Gastrocnemius medialis (tissue), 4 donors: Measurements from ENCODE around the gene SPRR1B. TPM values are rescaled to one million over a fixed set of nuclear protein-coding genes. Genes with fewer than 3 reads are reported as not detected.

Experiments
- ATAC-seq, 2 donors: fragments of 150-250 bp; one replicate each; pipeline ENCODE4 v1.9.1; 2016
- DNase-seq, 2 donors: peaks; one replicate each; pipeline ENCODE4 v3.0.0-alpha.2; 2019
- H3K27ac ChIP-seq, 4 donors: fragments of 200-600 bp; sonication (generic); 1 replicate in 1 of 4; 2 replicates in 3 of 4; pipeline ENCODE4 v1.5.1; 2016 to 2018; ENCODE audit warnings: mild to moderate bottlenecking in 2 of 4, moderate library complexity in 1 of 4
- H3K27me3 ChIP-seq, 3 donors: fragments of 200-600 bp; sonication (generic) in 2 of 3; 1 replicate in 1 of 3; 2 replicates in 2 of 3; pipeline versions ENCODE4 v1.5.1 to v1.6.0; 2016 to 2019; ENCODE audit warnings: mild to moderate bottlenecking in 1 of 3, moderate library complexity in 1 of 3
- H3K36me3 ChIP-seq, 2 donors: fragments of 200-600 bp; sonication (generic) in 1 of 2; one replicate each; pipeline ENCODE4 v1.5.1; 2017 to 2018
- H3K4me1 ChIP-seq, 2 donors: fragments of 200-600 bp; sonication (generic) in 1 of 2; one replicate each; pipeline ENCODE4 v1.5.1; 2016 to 2017; ENCODE audit warnings: mild to moderate bottlenecking in 2 of 2
- H3K4me3 ChIP-seq, 4 donors: fragments of 200-600 bp; sonication (generic) in 3 of 4; 1 replicate in 1 of 4; 2 replicates in 3 of 4; pipeline ENCODE4 v1.5.1; 2016 to 2019; ENCODE audit warnings: mild to moderate bottlenecking in 2 of 4
- H3K9me3 ChIP-seq, 3 donors: fragments of 200-600 bp; sonication (generic) in 2 of 3; 1 replicate in 1 of 3; 2 replicates in 2 of 3; pipeline ENCODE4 v1.5.1; 2016 to 2019
- CTCF ChIP-seq, 5 experiments: fragments of 450-650 bp in 3 of 5; fragments of 200-600 bp in 2 of 5; sonication (generic) in 2 of 5; IDR thresholded peaks in 4 of 5; conservative IDR thresholded peaks in 1 of 5; 1 replicate in 4 of 5; 2 replicates in 1 of 5; pipeline ENCODE4 v1.5.1; 2016 to 2019; ENCODE audit warnings: antibody characterized with exemption in 5 of 5, mild to moderate bottlenecking in 3 of 5, moderate library complexity in 3 of 5
- POLR2A ChIP-seq, 2 donors: fragments of 450-650 bp; IDR thresholded peaks; one replicate each; pipeline ENCODE4 v1.6.1; 2017; ENCODE audit warnings: antibody characterized with exemption in 2 of 2, mild to moderate bottlenecking in 2 of 2, moderate library complexity in 2 of 2
- in situ Hi-C, 4 donors: fragments of 200-750 bp; cut with MboI; loops; one replicate each; pipeline versions ENCODE4 v1.15.0 to v1.8.0; 2017; ENCODE audit warnings: low sequenced_read_pairs in 4 of 4
- intact Hi-C: fragments of 100-400 bp; cut with DNase I; formaldehyde crosslinking; loops from one replicate; pipeline ENCODE4 v1.15.1; 2023; ENCODE audit warnings: low total_unique reads
- total RNA-seq, 4 donors: library from RNA; depleted of rRNA; stranded (reverse); fragments of >200 nt; gene quantifications; one replicate each; pipeline versions ENCODE4 v1.1.0 to v1.2.3, GENCODE V29; 2016

Gene SPRR1B
- total RNA-seq: not detected

- H3K27ac ChIP-seq: no peak within 1 kb of the TSS
- no peak within 1 kb of the TSS for H3K4me3 ChIP-seq
- no peaks in the 10 kb centered on the region for H3K27me3 ChIP-seq
- no peak for TF ChIP-seq POLR2A (IDR thresholded peaks at IDR 0.05)
- no peak for TF ChIP-seq CTCF (IDR thresholded peaks at IDR 0.05 in 4 of 5, conservative IDR thresholded peaks at IDR 0.05 in 1 of 5)
- H3K4me1 ChIP-seq: no peaks in the 10 kb centered on the region
- no peaks in the 10 kb centered on the region for H3K9me3 ChIP-seq
- H3K36me3 ChIP-seq: no peaks in the 10 kb centered on the region
- intact Hi-C loops (no loop called here), in situ Hi-C loops (no loop called here)
- no peak for ATAC-seq
- DNase-seq: no peak
Measured at GRCh38 chr1:153030895-153031294, at the start of gene SPRR1B. Gene SPRR1B, plus strand, starts transcription at chr1:153031203. Its CDS starts 1,143 bp downstream, at chr1:153032346.

- intact Hi-C loops: no loop called here
- Histone ChIP-seq H3K27me3 (no peaks in the 10 kb centered on the region), H3K27ac (no peak overlapping the region), H3K9me3 (no peaks in the 10 kb centered on the region), H3K4me1 (no peaks in the 10 kb centered on the region), H3K4me3 (no peak overlapping the region), H3K36me3 (no peaks in the 10 kb centered on the region)
- no peak for TF ChIP-seq CTCF (IDR thresholded peaks at IDR 0.05 in 4 of 5, conservative IDR thresholded peaks at IDR 0.05 in 1 of 5)
- TF ChIP-seq POLR2A (IDR thresholded peaks at IDR 0.05): no peak
- DNase-seq (no peak), ATAC-seq (no peak)
- in situ Hi-C loops: no loop called here
Measured at GRCh38 chr1:152982076-152982475, 48.9 kb upstream of the SPRR1B start.

- in situ Hi-C loops: no loop called here
- Histone ChIP-seq H3K27ac (no peak overlapping the region), H3K4me3 (no peak overlapping the region), H3K27me3 (no peaks in the 10 kb centered on the region), H3K9me3 (no peaks in the 10 kb centered on the region), H3K36me3 (no peaks in the 10 kb centered on the region), H3K4me1 (no peaks in the 10 kb centered on the region)
- TF ChIP-seq CTCF (IDR thresholded peaks at IDR 0.05 in 4 of 5, conservative IDR thresholded peaks at IDR 0.05 in 1 of 5): no peak
- TF ChIP-seq POLR2A (IDR thresholded peaks at IDR 0.05): no peak
- intact Hi-C loops: no loop called here
- no peak for DNase-seq
- no peak for ATAC-seq
Measured at GRCh38 chr1:152983234-152983633, 47.8 kb upstream of the SPRR1B start.

GRCh38 chr1:152983743-152984142 is 47.3 kb upstream of the SPRR1B start, which contains the start of gene SPRR1A:
Gene SPRR1A, plus strand, starts transcription at chr1:152984081. Its CDS starts 1,150 bp downstream, at chr1:152985231.
- Histone ChIP-seq H3K4me1 (no peaks in the 10 kb centered on the region), H3K9me3 (no peaks in the 10 kb centered on the region), H3K27ac (no peak within 1 kb of the TSS), H3K27me3 (no peaks in the 10 kb centered on the region), H3K36me3 (no peaks in the 10 kb centered on the region), H3K4me3 (no peak within 1 kb of the TSS)
- no peak for TF ChIP-seq POLR2A (IDR thresholded peaks at IDR 0.05)
- TF ChIP-seq CTCF (IDR thresholded peaks at IDR 0.05 in 4 of 5, conservative IDR thresholded peaks at IDR 0.05 in 1 of 5): no peak
- intact Hi-C loops: no loop called here
- DNase-seq (no peak), ATAC-seq (no peak)
- in situ Hi-C loops: no loop called here

- no peaks in the 10 kb centered on the region for H3K27me3 ChIP-seq
- no peaks in the 10 kb centered on the region for H3K4me1 ChIP-seq
- DNase-seq (no peak), ATAC-seq (no peak)
- H3K27ac ChIP-seq: no peak overlapping the region
- intact Hi-C loops: no loop called here
- no peaks in the 10 kb centered on the region for H3K9me3 ChIP-seq
- in situ Hi-C loops: no loop called here
- H3K36me3 ChIP-seq: no peaks in the 10 kb centered on the region
- no peak overlapping the region for H3K4me3 ChIP-seq
- TF ChIP-seq CTCF (IDR thresholded peaks at IDR 0.05 in 4 of 5, conservative IDR thresholded peaks at IDR 0.05 in 1 of 5) (no peak), POLR2A (IDR thresholded peaks at IDR 0.05) (no peak)
Measured at GRCh38 chr1:152986578-152986977, 44.4 kb upstream of the SPRR1B start.
